GM12891 (cell line): ENCODE results near the gene SEPTIN12.

Experiments
- DNase-seq: peaks from one replicate; pipeline ENCODE4 v3.0.0; 2011; ENCODE audit warnings: low spot score; ENCODE audit not compliant: insufficient read length
- FAIRE-seq: peaks from 2 replicates; lab custom pipeline; 2011; peaks lifted over from hg19 to GRCh38; lab: Jason Lieb, UNC
- PAX5 ChIP-seq: IDR thresholded peaks from 2 replicates; pipeline ENCODE4 v1.6.1; 2011; ENCODE audit warnings: low read length, moderate library complexity, mild to moderate bottlenecking; ENCODE audit not compliant: insufficient read depth, severe bottlenecking
- POLR2A ChIP-seq: IDR thresholded peaks from 2 replicates; pipeline ENCODE4 v1.6.1; 2011; ENCODE audit warnings: low read depth, low read length, control low read depth
- POLR2AphosphoS5 ChIP-seq: IDR thresholded peaks from 2 replicates; pipeline ENCODE4 v1.6.1; 2011; ENCODE audit warnings: low read depth, low read length, control low read depth
- POU2F2 ChIP-seq: IDR thresholded peaks from 2 replicates; pipeline ENCODE4 v1.6.1; 2011; ENCODE audit warnings: low read depth, mild to moderate bottlenecking, control low read depth, low read length, moderate library complexity
- SPI1 ChIP-seq: IDR thresholded peaks from 2 replicates; pipeline ENCODE4 v1.6.1; 2011; ENCODE audit warnings: low read depth, low read length, control low read depth
- TAF1 ChIP-seq: IDR thresholded peaks from 2 replicates; pipeline ENCODE4 v1.6.1; 2011; ENCODE audit warnings: low read depth, low read length, control low read depth

SEPTIN12 gene

DNA sequence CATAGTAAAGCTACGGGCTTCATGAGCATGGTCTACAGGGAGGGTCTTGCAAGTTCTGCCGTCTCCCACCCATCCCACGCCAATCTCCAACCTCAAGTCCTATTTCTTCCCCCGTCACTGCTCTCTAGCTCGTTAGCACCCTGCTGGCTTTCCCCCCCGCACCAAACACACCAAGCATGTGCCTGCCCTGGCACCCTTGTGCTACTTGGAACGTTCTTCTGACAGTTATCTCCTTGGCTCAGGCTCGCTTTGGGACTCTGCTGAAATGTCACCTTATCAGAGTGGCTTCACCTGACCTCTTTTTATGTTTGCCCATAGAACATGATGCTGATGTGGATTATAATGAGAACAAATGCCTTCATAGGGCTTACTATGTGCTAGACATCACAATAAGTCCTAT, 37.1 kb upstream of the SEPTIN12 start:
- TF ChIP-seq TAF1, result no peak
- TF ChIP-seq SPI1, result no peak
- TF ChIP-seq POLR2AphosphoS5, result no peak
- TF ChIP-seq POU2F2, result no peak
- no peak for TF ChIP-seq PAX5
- TF ChIP-seq POLR2A, result no peak
- DNase-seq (no peak), FAIRE-seq (no peak)

DNA sequence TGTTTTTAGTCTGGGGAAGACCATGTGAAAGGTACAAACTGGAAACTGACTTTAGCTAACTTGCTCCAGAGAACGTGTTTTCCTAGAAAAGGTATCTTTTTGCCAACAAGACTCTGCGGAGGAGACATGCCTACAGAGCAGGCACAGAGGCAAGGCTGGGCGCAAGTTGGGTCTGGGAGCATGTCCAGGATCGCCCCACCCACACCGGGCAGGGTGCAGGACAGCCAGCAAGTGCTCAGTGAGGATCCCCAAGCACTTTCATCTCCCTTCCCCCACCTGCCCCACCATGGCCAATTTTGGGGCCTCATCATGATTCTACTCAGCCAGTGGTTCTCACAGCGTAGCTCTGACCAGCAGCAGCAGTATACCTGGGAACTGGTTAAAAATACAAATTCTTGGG, 32.5 kb upstream of the SEPTIN12 start:
- FAIRE-seq (no peak), DNase-seq (no peak)
- TF ChIP-seq POLR2AphosphoS5, result no peak

DNA sequence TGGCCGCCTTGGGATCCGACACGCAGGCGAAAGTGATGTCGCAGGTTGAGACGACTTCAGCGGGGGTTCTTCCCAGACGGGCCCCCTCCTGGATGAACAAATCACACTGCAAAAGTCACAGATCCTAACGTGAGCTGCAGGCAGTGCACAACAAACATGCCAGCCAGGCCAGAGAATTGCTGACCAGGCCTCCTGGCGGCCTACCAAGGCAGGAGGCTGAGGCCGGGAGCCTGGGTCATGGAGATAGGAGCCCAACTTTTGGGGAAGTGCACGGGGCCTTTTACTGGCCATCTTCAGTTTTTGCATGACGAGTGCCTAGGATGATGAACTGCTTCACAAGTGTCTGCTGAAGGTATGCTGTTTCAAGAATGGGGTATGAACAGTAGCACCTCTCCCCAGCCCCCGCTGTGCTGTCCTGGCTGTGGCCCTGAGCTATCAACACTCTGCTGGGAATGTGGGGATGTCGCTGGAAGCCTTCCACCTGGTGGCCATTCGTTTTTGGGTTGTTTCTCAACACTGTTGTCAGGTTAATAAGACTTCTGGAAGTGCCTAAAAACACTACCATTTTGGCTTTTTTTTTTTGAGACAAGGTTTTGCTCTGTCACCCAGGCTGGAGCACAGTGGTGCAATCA, 26.5 kb upstream of the SEPTIN12 start:
- DNase-seq (no peak), FAIRE-seq (no peak)
- TF ChIP-seq PAX5 (no peak), SPI1 (no peak), POLR2AphosphoS5 (no peak)

DNA sequence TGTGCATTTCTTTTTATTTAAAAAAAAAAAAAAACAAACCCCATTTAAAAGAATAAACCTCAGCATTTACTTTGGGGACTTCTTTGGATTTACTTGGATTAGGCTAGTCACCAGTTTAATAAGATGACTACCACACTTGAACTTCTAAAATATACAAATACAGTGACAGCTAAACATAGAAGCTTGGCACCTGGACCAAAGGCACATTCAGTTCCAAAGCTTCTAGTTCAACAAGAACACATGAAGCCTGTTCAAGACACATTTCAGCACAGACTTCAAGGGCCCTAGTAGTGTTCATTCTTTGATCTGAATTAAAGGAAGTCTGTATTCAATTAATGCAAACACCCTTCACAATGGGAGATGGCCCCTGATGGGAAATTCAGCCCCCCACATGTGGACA, 25.9 kb upstream of the SEPTIN12 start:
- TF ChIP-seq TAF1 (no peak), POU2F2 (no peak), PAX5 (no peak), POLR2A (no peak), SPI1 (no peak), POLR2AphosphoS5 (no peak)
- FAIRE-seq (no peak), DNase-seq (no peak)

DNA sequence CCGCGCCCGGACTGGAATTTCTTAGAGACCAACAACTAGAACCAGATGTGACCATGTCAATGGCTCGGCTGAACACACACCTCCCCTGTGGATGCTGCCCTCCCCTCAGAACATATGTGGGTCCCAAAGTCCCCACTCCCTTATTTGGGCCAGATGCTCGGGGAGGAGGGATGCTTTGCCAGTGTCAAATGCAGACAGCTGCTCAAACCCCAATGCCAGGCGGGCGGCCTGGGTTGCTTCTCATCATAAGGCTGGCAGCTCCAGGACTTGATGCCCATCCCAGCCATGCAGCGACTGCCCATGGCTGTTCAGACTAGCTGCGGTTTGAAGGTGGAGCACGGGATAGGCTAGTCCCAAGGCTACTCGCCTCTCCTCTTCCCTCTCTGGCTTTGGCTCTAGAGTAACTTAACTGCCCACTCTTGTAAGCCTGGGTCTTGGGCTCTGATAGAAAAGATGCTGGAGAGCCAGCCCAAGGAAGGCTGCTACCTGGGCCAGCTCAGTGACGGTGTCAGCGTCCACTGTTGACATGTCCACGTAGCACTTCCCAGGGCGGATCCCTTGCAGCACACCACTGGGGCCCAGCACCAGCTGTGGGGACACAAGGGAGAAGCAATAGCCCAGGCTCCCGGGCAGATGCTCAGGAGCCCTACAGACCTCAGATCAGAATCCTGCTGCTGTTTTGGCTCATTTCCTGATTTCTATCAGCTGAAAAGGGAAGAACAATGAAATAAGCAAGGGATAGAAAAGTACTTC, 25.3 kb upstream of the SEPTIN12 start:
- FAIRE-seq (no peak), DNase-seq (no peak)
- no peak for TF ChIP-seq POLR2AphosphoS5
- no peak for TF ChIP-seq TAF1
- TF ChIP-seq SPI1, result no peak
- TF ChIP-seq POLR2A, result no peak
- TF ChIP-seq PAX5, result no peak

DNA sequence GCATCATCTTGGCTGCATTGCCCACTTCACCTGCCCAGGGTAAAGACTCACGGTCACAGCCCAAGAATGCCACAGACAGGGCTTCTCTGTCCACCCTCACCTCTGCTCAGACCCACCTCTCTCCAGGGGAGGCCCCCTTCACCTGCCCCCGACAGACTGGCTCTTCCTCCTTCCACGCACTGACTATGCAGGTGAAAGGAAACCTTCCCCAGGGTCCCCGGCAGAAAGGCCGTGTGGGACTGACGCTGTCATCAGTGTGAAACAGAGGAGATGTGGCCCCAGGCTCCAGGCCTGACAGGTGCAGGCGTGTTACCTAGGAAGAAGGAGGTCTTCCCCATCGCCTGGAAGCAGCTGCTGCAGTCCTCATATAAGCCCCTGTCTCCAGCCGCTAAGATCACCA, 23.6 kb upstream of the SEPTIN12 start:
- FAIRE-seq (no peak), DNase-seq (no peak)
- no peak for TF ChIP-seq SPI1
- no peak for TF ChIP-seq PAX5
- no peak for TF ChIP-seq POLR2A
- TF ChIP-seq POU2F2, result no peak
- no peak for TF ChIP-seq POLR2AphosphoS5
- TF ChIP-seq TAF1, result no peak

DNA sequence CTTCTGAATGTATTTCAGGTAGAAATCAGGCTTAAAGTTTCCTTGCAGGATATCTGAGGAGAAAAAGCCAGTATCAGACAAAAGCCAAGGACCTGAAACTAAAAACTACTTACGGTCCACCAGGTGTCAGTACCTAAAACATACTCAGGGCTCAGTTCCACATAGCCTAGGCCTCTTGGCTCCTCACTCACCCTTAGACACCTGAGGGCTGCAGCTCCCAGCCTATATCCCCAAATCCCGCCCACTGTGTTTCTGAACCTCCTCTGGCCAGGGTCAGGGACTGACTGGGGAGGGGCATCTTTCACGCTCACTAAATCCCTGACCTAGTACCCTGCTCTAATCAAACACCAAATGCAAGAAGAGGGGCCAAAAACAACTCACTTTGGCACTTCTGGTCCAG, 23.1 kb upstream of the SEPTIN12 start:
- TF ChIP-seq TAF1 (no peak), SPI1 (no peak), POLR2A (no peak), POU2F2 (no peak), PAX5 (no peak), POLR2AphosphoS5 (no peak)
- FAIRE-seq (no peak), DNase-seq (no peak)

DNA sequence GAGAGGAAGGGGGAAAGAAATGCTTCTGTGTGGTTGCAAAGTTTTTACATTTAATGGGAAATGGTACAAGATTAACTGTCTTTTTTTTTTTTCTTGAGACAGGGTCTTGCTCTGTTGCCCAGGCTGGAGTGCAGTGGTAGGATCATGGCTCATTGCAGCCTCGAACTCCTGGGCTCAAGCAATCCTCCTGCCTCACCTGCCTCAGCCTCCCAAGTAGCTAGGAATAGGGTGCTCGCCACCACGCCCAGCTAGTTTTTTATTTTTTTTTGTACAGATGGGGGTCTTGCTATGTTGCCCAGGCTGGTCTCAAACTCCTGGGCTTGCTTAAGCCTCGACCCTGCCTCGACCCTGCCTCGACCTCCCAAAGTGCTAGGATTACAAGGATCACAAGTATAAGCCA, 18.1 kb upstream of the SEPTIN12 start:
- no peak for TF ChIP-seq POLR2AphosphoS5
- TF ChIP-seq TAF1, result no peak
- no peak for TF ChIP-seq POU2F2
- no peak for TF ChIP-seq PAX5
- TF ChIP-seq SPI1, result no peak
- no peak for TF ChIP-seq POLR2A
- FAIRE-seq (no peak), DNase-seq (no peak)

DNA sequence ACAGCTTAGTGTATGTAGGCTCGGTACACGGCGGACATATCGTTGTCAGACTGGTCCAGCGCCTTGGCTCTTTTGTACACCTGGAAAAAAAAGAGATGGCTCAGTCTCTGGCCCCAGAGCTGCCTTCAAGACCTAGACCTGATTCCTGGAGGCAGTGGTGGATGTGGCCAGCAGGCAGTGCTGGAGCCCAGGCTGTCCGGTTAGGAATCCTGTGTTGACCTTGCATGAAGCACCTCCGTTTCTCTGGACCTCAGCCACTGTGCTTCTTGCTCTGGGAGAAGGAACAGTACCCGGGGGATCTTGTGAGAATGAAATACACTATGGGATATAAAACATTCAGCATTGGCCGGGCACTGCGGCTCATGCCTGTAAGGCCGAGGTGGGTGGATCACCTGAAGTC, 17.1 kb upstream of the SEPTIN12 start:
- DNase-seq, result no peak
- FAIRE-seq, result no peak
- TF ChIP-seq PAX5, result no peak
- TF ChIP-seq SPI1, result no peak
- no peak for TF ChIP-seq TAF1
- TF ChIP-seq POLR2A, result no peak
- TF ChIP-seq POLR2AphosphoS5, result no peak

DNA sequence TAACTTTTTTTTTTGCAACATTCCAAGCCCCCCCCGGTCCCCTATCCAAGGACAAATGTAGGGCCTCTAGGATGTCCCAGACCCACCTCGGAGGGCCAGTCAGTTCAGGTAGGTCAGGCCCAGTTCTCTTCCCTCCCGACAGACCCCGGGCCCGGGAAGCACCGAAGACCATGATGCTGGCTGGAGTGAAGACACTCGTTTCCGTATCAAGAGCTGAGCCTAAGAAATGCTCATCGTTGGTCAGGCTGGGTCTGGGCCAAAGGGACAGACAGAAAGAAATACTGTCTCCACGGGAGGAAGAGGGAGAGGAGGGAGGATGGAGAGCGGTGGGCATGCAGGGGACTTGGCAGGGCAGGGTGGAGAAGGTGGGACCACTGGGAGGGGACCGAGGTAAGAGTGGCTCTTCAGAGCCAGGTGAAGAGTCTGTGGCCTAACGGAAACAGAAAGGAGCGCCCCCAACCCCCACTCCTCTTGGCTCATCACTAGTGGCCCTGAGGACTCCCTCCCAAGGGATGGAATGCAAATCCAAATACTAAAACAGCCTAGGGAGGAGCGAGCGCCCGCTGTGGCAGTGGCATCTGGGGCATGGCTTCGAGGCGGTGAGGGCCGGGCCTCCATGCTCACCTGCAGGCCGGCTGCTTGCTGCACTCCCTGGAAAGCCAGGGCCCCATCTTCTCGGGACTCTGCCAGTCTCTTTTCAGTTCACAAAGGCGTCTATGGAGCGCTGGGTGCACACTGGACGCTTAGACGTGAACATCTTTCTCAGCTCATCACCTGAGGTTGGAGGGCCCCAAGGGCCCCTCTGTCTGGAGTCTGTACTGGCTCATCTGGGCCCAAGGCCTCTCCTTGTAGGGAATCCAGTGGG, 16.0 kb upstream of the SEPTIN12 start:
- TF ChIP-seq POU2F2, result no peak
- TF ChIP-seq POLR2A, result no peak
- no peak for TF ChIP-seq SPI1
- TF ChIP-seq TAF1, result no peak
- DNase-seq, result no peak
- FAIRE-seq, result no peak
